Stomach (tissue), 4 donors: Measurements from ENCODE around the gene PLEKHF1.

Source experiments
- POLR2A ChIP-seq, 4 donors: fragments of 450-650 bp; IDR thresholded peaks; one replicate each; pipeline ENCODE4 v1.6.1; 2016; ENCODE audit warnings: antibody characterized with exemption in 4 of 4, control low read depth in 2 of 4, mild to moderate bottlenecking in 1 of 4, moderate library complexity in 1 of 4
- TF ChIP-seq, protein P1 (sequence below), 7 experiments: fragments of 450-650 bp in 4 of 7; fragments of 200-600 bp in 3 of 7; sonication (generic) in 3 of 7; IDR thresholded peaks; one replicate each; pipeline ENCODE4 v1.5.1; 2016 to 2019; ENCODE audit warnings: antibody characterized with exemption in 7 of 7, control low read depth in 2 of 7, mild to moderate bottlenecking in 1 of 7

DNA sequence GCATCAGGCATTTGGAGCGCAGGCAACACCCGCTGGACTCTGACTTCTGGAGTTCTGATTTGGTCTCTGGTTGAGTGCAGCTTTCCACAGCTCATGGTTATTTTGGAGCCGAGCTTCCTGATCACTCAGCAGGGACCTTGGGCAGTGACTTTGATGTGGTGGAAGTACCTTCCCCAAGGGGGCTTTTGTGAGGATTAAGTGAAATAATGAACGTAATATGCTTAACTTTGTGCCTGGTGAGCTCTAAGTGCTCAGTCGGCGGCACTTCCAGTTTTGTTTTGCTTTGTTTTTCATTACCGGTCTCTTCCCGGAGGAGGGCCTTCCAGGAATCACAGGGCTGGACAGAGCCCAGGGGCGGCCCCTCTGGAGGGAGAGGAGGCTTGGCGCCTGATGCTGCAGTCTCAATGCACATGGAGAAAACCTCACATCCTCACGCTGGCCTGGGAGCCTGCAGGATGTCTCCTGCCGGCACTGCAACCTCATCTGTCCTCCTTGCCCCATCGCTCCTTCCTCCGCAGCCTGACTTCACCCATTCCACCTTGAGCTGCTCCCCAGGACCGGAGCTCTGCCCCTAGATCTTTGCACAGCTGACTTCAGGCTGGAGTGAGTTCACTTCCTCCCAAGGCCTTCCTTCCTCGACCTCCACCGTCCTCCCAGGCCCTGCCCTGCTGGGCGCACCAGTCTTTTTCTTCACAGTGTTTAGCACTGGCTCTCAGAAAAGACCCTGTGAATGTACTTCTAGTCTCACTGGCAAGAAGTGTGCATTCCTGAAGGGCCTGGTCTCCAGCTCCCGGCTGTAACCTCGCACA is 1.5 kb downstream of the PLEKHF1 start:
- TF ChIP-seq, protein P1, sequence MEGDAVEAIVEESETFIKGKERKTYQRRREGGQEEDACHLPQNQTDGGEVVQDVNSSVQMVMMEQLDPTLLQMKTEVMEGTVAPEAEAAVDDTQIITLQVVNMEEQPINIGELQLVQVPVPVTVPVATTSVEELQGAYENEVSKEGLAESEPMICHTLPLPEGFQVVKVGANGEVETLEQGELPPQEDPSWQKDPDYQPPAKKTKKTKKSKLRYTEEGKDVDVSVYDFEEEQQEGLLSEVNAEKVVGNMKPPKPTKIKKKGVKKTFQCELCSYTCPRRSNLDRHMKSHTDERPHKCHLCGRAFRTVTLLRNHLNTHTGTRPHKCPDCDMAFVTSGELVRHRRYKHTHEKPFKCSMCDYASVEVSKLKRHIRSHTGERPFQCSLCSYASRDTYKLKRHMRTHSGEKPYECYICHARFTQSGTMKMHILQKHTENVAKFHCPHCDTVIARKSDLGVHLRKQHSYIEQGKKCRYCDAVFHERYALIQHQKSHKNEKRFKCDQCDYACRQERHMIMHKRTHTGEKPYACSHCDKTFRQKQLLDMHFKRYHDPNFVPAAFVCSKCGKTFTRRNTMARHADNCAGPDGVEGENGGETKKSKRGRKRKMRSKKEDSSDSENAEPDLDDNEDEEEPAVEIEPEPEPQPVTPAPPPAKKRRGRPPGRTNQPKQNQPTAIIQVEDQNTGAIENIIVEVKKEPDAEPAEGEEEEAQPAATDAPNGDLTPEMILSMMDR (IDR thresholded peaks at IDR 0.05): no peak
- TF ChIP-seq POLR2A (IDR thresholded peaks at IDR 0.05): no peak
